Breast epithelium (tissue), 3 donors: ENCODE data around the gene CLPSL2.

ENCODE experiments used
- CTCF ChIP-seq, 3 donors: fragments of 450-650 bp; IDR thresholded peaks; one replicate each; pipeline ENCODE4 v1.5.1; 2016 to 2017; ENCODE audit warnings: antibody characterized with exemption in 3 of 3, mild to moderate bottlenecking in 3 of 3, moderate library complexity in 3 of 3
- POLR2A ChIP-seq: fragments of 450-650 bp; IDR thresholded peaks from one replicate; pipeline ENCODE4 v1.6.1; 2016; ENCODE audit warnings: antibody characterized with exemption, mild to moderate bottlenecking, moderate library complexity
- POLR2AphosphoS5 ChIP-seq, 3 donors: sonication (generic); formaldehyde crosslinking; IDR thresholded peaks; one replicate each; pipeline ENCODE4 v1.6.1; 2017; ENCODE audit warnings: antibody characterized with exemption in 3 of 3

GRCh38 chr6:35804996-35805736 lies 28.8 kb downstream of the CLPSL2 start, which contains the start of gene LHFPL5:
- TF ChIP-seq CTCF (IDR thresholded peaks at IDR 0.05): no peak
- no peak for TF ChIP-seq POLR2A
- TF ChIP-seq POLR2AphosphoS5 (IDR thresholded peaks at IDR 0.05): no peak
